ENCODE measurements around the gene SUGCT. TPM values are rescaled to one million over a fixed set of nuclear protein-coding genes. Genes with fewer than 3 reads are reported as not detected.

SUGCT gene
- total RNA-seq, 1 experiment from 2014 or later: 4.6 TPM

GRCh38 chr7:40315277-40315676, 180.5 kb downstream of the SUGCT start (continued):
- TF ChIP-seq, protein P1, sequence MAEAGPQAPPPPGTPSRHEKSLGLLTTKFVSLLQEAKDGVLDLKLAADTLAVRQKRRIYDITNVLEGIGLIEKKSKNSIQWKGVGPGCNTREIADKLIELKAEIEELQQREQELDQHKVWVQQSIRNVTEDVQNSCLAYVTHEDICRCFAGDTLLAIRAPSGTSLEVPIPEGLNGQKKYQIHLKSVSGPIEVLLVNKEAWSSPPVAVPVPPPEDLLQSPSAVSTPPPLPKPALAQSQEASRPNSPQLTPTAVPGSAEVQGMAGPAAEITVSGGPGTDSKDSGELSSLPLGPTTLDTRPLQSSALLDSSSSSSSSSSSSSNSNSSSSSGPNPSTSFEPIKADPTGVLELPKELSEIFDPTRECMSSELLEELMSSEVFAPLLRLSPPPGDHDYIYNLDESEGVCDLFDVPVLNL (CRISPR knock-in tag; IDR thresholded peaks at IDR 0.05; ENCODE audit: borderline replicate concordance, low read depth): no peak

DNA sequence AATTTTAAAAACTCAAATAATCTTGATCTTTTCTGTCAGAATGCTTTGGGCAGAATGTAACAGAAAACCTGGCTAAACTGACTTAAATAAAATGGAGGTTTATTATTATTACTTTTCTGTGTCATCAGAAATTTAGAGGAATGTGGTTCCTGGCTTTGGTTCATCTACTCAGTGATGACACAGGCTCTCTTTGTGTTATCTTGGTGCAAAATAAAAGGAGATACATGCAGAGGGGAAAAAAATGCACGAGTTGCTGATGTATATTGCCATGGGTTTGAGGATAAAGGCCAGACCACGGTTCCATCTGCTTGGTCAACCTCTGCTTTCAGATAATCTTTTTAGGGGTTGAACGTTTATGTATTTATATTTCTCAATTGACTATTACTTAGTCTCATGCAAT, 181.4 kb downstream of the SUGCT start:
- no peaks in the 10 kb centered on the region for H3K9me3 Mint-ChIP-seq
- DNase-seq (ENCODE audit: low spot score) (no peak), ATAC-seq (no peak)
- no peaks in the 10 kb centered on the region for H3K27me3 Mint-ChIP-seq (ENCODE audit: low read depth)
- H3K4me1 Mint-ChIP-seq: peaks cover 12% of the 10 kb centered on the region
- ChIA-PET CTCF (interaction anchor here (0.6 kb wide), 1 partner anchor 82 kb away, joined by 3 read pairs; no protein-coding TSS in a partner anchor), POLR2A (no interaction called here)
- no peak overlapping the region for H3K4me3 Mint-ChIP-seq
- TF ChIP-seq MXD4 (CRISPR knock-in tag; IDR thresholded peaks at IDR 0.05; ENCODE audit: borderline replicate concordance) (no peak), ZNF423 (CRISPR knock-in tag; IDR thresholded peaks at IDR 0.05) (no peak), GRHL2 (CRISPR knock-in tag; IDR thresholded peaks at IDR 0.05; ENCODE audit: insufficient replicate concordance, severe bottlenecking) (no peak), IRF2 (CRISPR knock-in tag; IDR thresholded peaks at IDR 0.05; ENCODE audit: borderline replicate concordance, low read depth) (no peak), FOXJ3 (CRISPR knock-in tag; IDR thresholded peaks at IDR 0.05; ENCODE audit: borderline replicate concordance) (no peak), CBFB (CRISPR knock-in tag; IDR thresholded peaks at IDR 0.05; ENCODE audit: low read depth) (no peak), FOXP1 (CRISPR knock-in tag; IDR thresholded peaks at IDR 0.05; ENCODE audit: borderline replicate concordance) (no peak), SMAD4 (CRISPR knock-in tag; IDR thresholded peaks at IDR 0.05) (no peak), FOXK1 (CRISPR knock-in tag; IDR thresholded peaks at IDR 0.05) (no peak), KAT7 (CRISPR knock-in tag; IDR thresholded peaks at IDR 0.05; ENCODE audit: borderline replicate concordance) (no peak), ELF4 (CRISPR knock-in tag; IDR thresholded peaks at IDR 0.05; ENCODE audit: low read depth) (no peak), ZNF317 (CRISPR knock-in tag; IDR thresholded peaks at IDR 0.05; ENCODE audit: borderline replicate concordance, low read depth) (no peak), NFATC4 (CRISPR knock-in tag; IDR thresholded peaks at IDR 0.05) (no peak), SOX15 (CRISPR knock-in tag; IDR thresholded peaks at IDR 0.05) (no peak), GTF2I (CRISPR knock-in tag; conservative IDR thresholded peaks at IDR 0.05) (no peak)
- TF ChIP-seq, protein P2, sequence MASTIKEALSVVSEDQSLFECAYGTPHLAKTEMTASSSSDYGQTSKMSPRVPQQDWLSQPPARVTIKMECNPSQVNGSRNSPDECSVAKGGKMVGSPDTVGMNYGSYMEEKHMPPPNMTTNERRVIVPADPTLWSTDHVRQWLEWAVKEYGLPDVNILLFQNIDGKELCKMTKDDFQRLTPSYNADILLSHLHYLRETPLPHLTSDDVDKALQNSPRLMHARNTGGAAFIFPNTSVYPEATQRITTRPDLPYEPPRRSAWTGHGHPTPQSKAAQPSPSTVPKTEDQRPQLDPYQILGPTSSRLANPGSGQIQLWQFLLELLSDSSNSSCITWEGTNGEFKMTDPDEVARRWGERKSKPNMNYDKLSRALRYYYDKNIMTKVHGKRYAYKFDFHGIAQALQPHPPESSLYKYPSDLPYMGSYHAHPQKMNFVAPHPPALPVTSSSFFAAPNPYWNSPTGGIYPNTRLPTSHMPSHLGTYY (CRISPR knock-in tag; IDR thresholded peaks at IDR 0.05): no peak
- TF ChIP-seq, protein P3, sequence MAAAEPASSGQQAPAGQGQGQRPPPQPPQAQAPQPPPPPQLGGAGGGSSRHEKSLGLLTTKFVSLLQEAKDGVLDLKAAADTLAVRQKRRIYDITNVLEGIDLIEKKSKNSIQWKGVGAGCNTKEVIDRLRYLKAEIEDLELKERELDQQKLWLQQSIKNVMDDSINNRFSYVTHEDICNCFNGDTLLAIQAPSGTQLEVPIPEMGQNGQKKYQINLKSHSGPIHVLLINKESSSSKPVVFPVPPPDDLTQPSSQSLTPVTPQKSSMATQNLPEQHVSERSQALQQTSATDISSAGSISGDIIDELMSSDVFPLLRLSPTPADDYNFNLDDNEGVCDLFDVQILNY (CRISPR knock-in tag; IDR thresholded peaks at IDR 0.05): no peak
- TF ChIP-seq, protein P4, sequence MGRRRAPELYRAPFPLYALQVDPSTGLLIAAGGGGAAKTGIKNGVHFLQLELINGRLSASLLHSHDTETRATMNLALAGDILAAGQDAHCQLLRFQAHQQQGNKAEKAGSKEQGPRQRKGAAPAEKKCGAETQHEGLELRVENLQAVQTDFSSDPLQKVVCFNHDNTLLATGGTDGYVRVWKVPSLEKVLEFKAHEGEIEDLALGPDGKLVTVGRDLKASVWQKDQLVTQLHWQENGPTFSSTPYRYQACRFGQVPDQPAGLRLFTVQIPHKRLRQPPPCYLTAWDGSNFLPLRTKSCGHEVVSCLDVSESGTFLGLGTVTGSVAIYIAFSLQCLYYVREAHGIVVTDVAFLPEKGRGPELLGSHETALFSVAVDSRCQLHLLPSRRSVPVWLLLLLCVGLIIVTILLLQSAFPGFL (CRISPR knock-in tag; IDR thresholded peaks at IDR 0.05; ENCODE audit: borderline replicate concordance): no peak
- TF ChIP-seq, protein P5, sequence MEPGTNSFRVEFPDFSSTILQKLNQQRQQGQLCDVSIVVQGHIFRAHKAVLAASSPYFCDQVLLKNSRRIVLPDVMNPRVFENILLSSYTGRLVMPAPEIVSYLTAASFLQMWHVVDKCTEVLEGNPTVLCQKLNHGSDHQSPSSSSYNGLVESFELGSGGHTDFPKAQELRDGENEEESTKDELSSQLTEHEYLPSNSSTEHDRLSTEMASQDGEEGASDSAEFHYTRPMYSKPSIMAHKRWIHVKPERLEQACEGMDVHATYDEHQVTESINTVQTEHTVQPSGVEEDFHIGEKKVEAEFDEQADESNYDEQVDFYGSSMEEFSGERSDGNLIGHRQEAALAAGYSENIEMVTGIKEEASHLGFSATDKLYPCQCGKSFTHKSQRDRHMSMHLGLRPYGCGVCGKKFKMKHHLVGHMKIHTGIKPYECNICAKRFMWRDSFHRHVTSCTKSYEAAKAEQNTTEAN (CRISPR knock-in tag; IDR thresholded peaks at IDR 0.05): no peak
- H3K27ac Mint-ChIP-seq: no peak overlapping the region
- no peaks in the 10 kb centered on the region for H3K36me3 Mint-ChIP-seq
